HepG2 (cell line): ENCODE data around the gene SERTAD1. TPM values are rescaled to one million over a fixed set of nuclear protein-coding genes. Genes with fewer than 3 reads are reported as not detected.
A peak's percentile ranks its signal among the peaks of the same experiment; 100 is the strongest.

Experiments
- ATAC-seq: fragments of 200-7000 bp; cut with Tn5 transposase; 3 replicates; pipeline ENCODE4 v1.9.1; 2020; ENCODE audit warnings: mild to moderate bottlenecking, moderate library complexity
- BruUV-seq: library from RNA; stranded (reverse); fragments of 400-500 nt; replicated peaks from 2 replicates; lab custom pipeline; 2021; lab: Mats Ljungman, UMichigan
- CTCF ChIA-PET: fragments of 300-600 bp; formaldehyde crosslinking; extraction: SDS; loops from one replicate; lab custom pipeline; 2021; ENCODE audit warnings: low total read pairs, inconsistent platforms, low intra/inter-chr PET ratio; lab: Yijun Ruan, JAX
- POLR2A ChIA-PET: fragments of 350-600 bp; sonication (Branson Sonifier 250); formaldehyde crosslinking; loops from one replicate; lab custom pipeline; 2020; ENCODE audit warnings: antibody characterized with exemption, inconsistent platforms; lab: Yijun Ruan, JAX
- DNase-seq: peaks from one replicate; pipeline ENCODE4 v3.0.0-alpha.2; 2015; ENCODE audit warnings: low spot score
- FAIRE-seq: peaks from 3 replicates; lab custom pipeline; 2011; peaks lifted over from hg19 to GRCh38; lab: Jason Lieb, UNC
- H2AFZ ChIP-seq: one replicate; pipeline ENCODE4 v1.6.1; 2011; ENCODE audit warnings: low read length, inconsistent platforms
- H3K27ac ChIP-seq: fragments of 300-600 bp; 3 replicates; pipeline ENCODE4 v1.8.0; 2011; ENCODE audit warnings: mixed run types, mild to moderate bottlenecking, mixed read lengths, low read length, inconsistent platforms; ENCODE audit not compliant: insufficient read depth; ENCODE audit errors: extremely low read length
- H3K27me3 ChIP-seq, 2 experiments: fragments of 200-600 bp in 1 of 2; 2 replicates in 1 of 2; 3 replicates in 1 of 2; pipeline versions ENCODE4 v1.6.0 to v1.8.0; 2011; ENCODE audit warnings: low read length in 2 of 2, mild to moderate bottlenecking in 2 of 2, moderate library complexity in 2 of 2, inconsistent platforms in 1 of 2; ENCODE audit not compliant: insufficient read depth in 2 of 2, control insufficient read depth in 1 of 2
- H3K36me3 ChIP-seq, 2 experiments: fragments of 200-600 bp in 1 of 2; replicated peaks in 1 of 2; 2 replicates in 1 of 2; 3 replicates in 1 of 2; pipeline versions ENCODE4 v1.5.1 to v1.8.0; 2011; ENCODE audit warnings: low read length in 2 of 2, inconsistent platforms in 1 of 2; ENCODE audit not compliant: insufficient read depth in 2 of 2, control insufficient read depth in 1 of 2
- H3K4me1 ChIP-seq: 2 replicates; pipeline ENCODE4 v1.5.1; 2012; ENCODE audit warnings: low read length, inconsistent platforms; ENCODE audit not compliant: insufficient read depth
- H3K4me2 ChIP-seq: 2 replicates; pipeline ENCODE4 v1.6.0; 2011; ENCODE audit warnings: low read depth, low read length, inconsistent platforms
- H3K4me3 ChIP-seq, 3 experiments: fragments of 200-600 bp in 1 of 3; sonication (generic), shearing (Covaris generic) in 1 of 3; replicated peaks in 1 of 3; 2 replicates each; pipeline ENCODE4 v1.5.1; 2011 to 2016; ENCODE audit warnings: low read length in 3 of 3, inconsistent platforms in 2 of 3, low read depth in 2 of 3, mild to moderate bottlenecking in 2 of 3, control low read depth in 1 of 3, mixed read lengths in 1 of 3; ENCODE audit not compliant: insufficient read depth in 1 of 3
- H3K79me2 ChIP-seq: one replicate; pipeline ENCODE4 v1.6.1; 2011; ENCODE audit warnings: low read length, inconsistent platforms; ENCODE audit not compliant: insufficient read depth
- H3K9ac ChIP-seq: 2 replicates; pipeline ENCODE4 v1.6.0; 2011; ENCODE audit warnings: mild to moderate bottlenecking, low read depth, low read length, inconsistent platforms; ENCODE audit not compliant: insufficient read depth
- H3K9me3 ChIP-seq: 2 replicates; pipeline ENCODE4 v1.5.1; 2012; ENCODE audit warnings: mild to moderate bottlenecking, low read length
- H4K20me1 ChIP-seq: 2 replicates; pipeline ENCODE4 v1.6.0; 2011; ENCODE audit warnings: inconsistent platforms, mild to moderate bottlenecking, low read length, moderate library complexity; ENCODE audit not compliant: insufficient read depth
- ATF7-NPFF ChIP-seq: sonication (generic); formaldehyde crosslinking; IDR thresholded peaks from 2 replicates; pipeline ENCODE4 v1.8.1; 2023; ENCODE audit warnings: mild to moderate bottlenecking, low read depth, missing genetic modification reagents, moderate library complexity
- HIVEP1 ChIP-seq: sonication (generic); formaldehyde crosslinking; IDR thresholded peaks from 2 replicates; pipeline ENCODE4 v1.4.0; 2020; ENCODE audit warnings: mild to moderate bottlenecking, missing genetic modification reagents
- HMGA1 ChIP-seq: sonication (generic); formaldehyde crosslinking; conservative IDR thresholded peaks from 2 replicates; pipeline ENCODE4 v1.4.0; 2020; ENCODE audit warnings: missing genetic modification reagents
- ISX ChIP-seq: sonication (generic); formaldehyde crosslinking; conservative IDR thresholded peaks from 2 replicates; pipeline ENCODE4 v1.5.0; 2020; ENCODE audit warnings: missing genetic modification reagents
- JDP2 ChIP-seq: sonication (generic); formaldehyde crosslinking; IDR thresholded peaks from 2 replicates; pipeline ENCODE4 v1.8.1; 2022; ENCODE audit warnings: missing genetic modification reagents, borderline replicate concordance
- MXD4 ChIP-seq: IDR thresholded peaks from 2 replicates; pipeline ENCODE4 v1.6.1; 2016; ENCODE audit warnings: mild to moderate bottlenecking, missing biosample characterization, missing genetic modification reagents
- MYC ChIP-seq: sonication (generic); formaldehyde crosslinking; IDR thresholded peaks from 2 replicates; pipeline ENCODE4 v1.9.0; 2021; ENCODE audit warnings: missing genetic modification reagents, borderline replicate concordance
- PHF20 ChIP-seq: sonication (generic); formaldehyde crosslinking; IDR thresholded peaks from 2 replicates; pipeline ENCODE4 v1.5.0; 2020; ENCODE audit warnings: mild to moderate bottlenecking, missing genetic modification reagents
- SMAD1 ChIP-seq: sonication (generic); formaldehyde crosslinking; IDR thresholded peaks from 2 replicates; pipeline ENCODE4 v1.4.0; 2020; ENCODE audit warnings: missing genetic modification reagents, low read depth, mild to moderate bottlenecking, borderline replicate concordance
- SOX6 ChIP-seq, 2 experiments: fragments of 450-650 bp in 1 of 2; sonication (generic) in 1 of 2; formaldehyde crosslinking in 1 of 2; IDR thresholded peaks; 2 replicates each; pipeline versions ENCODE4 v1.4.0 to v1.6.1; 2017 to 2020; ENCODE audit warnings: antibody characterized with exemption in 1 of 2, mild to moderate bottlenecking in 1 of 2, missing genetic modification reagents in 1 of 2
- SRSF4 ChIP-seq: fragments of 200-400 bp; formaldehyde crosslinking; IDR thresholded peaks from one replicate; pipeline ENCODE4 v1.6.1; 2018; ENCODE audit warnings: mild to moderate bottlenecking, low read depth, low read length, moderate library complexity; ENCODE audit not compliant: poor library complexity, severe bottlenecking
- XBP1 ChIP-seq: sonication (generic); formaldehyde crosslinking; IDR thresholded peaks from 2 replicates; pipeline ENCODE4 v1.5.0; 2020; ENCODE audit warnings: missing genetic modification reagents
- ZFP37 ChIP-seq: sonication (generic); formaldehyde crosslinking; IDR thresholded peaks from 2 replicates; pipeline ENCODE4 v1.4.0; 2020; ENCODE audit warnings: missing genetic modification reagents, borderline replicate concordance
- ZNF543 ChIP-seq: sonication (generic); formaldehyde crosslinking; IDR thresholded peaks from 2 replicates; pipeline ENCODE4 v1.4.0; 2020; ENCODE audit warnings: mild to moderate bottlenecking, missing genetic modification reagents
- ZNF83 ChIP-seq: sonication (generic); formaldehyde crosslinking; IDR thresholded peaks from 2 replicates; pipeline ENCODE4 v1.4.0; 2020; ENCODE audit warnings: missing genetic modification reagents, mild to moderate bottlenecking, borderline replicate concordance
- WGBS: methylation state at CpG from one replicate; pipeline ENCODE4 v1.1.6; 2017; ENCODE audit warnings: low lambda C conversion rate; 5-methylcytosine and 5-hydroxymethylcytosine counted together
- in situ Hi-C: cut with HindIII; loops from 2 replicates; pipeline ENCODE4 v1.10.0; 2017; ENCODE audit warnings: low pct_unique_long_range_greater_than_20kb; ENCODE audit not compliant: extremely low pct_ligation_motif_present
- intact Hi-C: fragments of 100-400 bp; cut with micrococcal nuclease; formaldehyde crosslinking; loops from one replicate; pipeline ENCODE4 v1.10.0; 2022; ENCODE audit not compliant: unreplicated experiment
- polyA plus RNA-seq, 8 experiments: library from polyadenylated mRNA; depleted of rRNA in 3 of 8; stranded (reverse) in 7 of 8; unstranded in 1 of 8; fragments of >200 nt; fragmentation: Illumina TruSeq in 4 of 8; extraction: Trizol in 4 of 8; gene quantifications; 2 replicates each; pipeline versions ENCODE4 v1.2.1 to v1.2.3, GENCODE V29; 2011 to 2016; ENCODE audit warnings: low read depth in 4 of 8, missing spikeins in 1 of 8, mixed read lengths in 1 of 8; ENCODE audit not compliant: insufficient read depth in 1 of 8
- total RNA-seq, 5 experiments: library from RNA; depleted of rRNA; stranded (reverse); fragments of >200 nt; fragmentation: Illumina TruSeq; extraction: Trizol; gene quantifications; 2 replicates each; pipeline ENCODE4 v1.2.3, GENCODE V29; 2016; ENCODE audit warnings: low read depth in 1 of 5
- TF ChIP-seq, protein P1 (sequence below): sonication (generic); formaldehyde crosslinking; IDR thresholded peaks from 2 replicates; pipeline ENCODE4 v1.4.0; 2020; ENCODE audit warnings: missing genetic modification reagents; ENCODE audit errors: not compliant biosample characterization
- TF ChIP-seq, protein P2 (sequence below): conservative IDR thresholded peaks from 2 replicates; pipeline ENCODE4 v1.6.1; 2018; ENCODE audit warnings: missing genetic modification reagents
- TF ChIP-seq, protein P3 (sequence below): sonication (generic); formaldehyde crosslinking; IDR thresholded peaks from 2 replicates; pipeline ENCODE4 v1.4.0; 2020; ENCODE audit warnings: mild to moderate bottlenecking, missing genetic modification reagents

Gene SERTAD1
- total and polyA plus RNA-seq, 2 of the 13 experiments (the other 11 are each of a cell fraction or from before 2014, with no cell fraction given), result 4.3 to 4.5 TPM

DNA sequence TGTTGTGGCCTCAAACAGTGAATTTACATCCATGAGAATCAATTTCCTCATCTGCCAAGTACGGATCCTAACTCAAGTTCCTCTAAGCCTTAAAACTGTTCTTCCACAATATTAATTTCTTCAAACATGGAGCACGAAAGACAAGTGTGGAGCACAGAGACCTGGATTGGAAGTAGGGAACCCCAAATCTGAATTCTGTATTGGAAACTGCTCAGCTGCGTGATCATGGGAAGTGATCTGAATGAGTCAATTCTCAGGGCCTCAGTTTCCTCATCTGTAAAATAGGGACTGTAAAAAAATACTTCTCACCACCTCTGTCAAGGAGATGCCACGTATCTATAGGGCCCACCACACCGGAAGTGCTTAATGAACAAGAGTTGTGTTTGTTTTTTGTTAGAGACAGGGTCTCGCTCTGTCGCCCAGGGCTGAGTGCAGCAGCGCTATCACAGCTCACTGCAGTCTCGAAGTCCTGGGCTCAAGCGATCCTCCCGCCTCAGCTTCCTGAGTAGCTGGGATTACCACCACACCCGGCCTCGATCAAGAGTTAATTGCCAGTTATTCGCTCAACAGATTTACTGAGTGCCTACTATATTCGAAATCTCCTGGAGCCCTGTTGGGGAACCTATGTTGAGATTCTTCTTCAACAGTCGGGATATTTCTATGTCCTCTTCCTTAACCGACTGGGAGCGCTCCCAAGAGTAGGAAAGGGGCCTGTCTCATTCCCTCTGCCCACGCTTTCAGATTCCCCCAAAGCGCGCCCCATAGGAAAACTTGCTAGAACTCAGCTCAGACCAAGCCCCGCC lies 16.7 kb upstream of the SERTAD1 start (continued):
- TF ChIP-seq, protein P1, sequence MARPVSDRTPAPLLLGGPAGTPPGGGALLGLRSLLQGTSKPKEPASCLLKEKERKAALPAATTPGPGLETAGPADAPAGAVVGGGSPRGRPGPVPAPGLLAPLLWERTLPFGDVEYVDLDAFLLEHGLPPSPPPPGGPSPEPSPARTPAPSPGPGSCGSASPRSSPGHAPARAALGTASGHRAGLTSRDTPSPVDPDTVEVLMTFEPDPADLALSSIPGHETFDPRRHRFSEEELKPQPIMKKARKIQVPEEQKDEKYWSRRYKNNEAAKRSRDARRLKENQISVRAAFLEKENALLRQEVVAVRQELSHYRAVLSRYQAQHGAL (CRISPR knock-in tag), result no peak
- TF ChIP-seq ZNF543 (CRISPR knock-in tag) (no peak), ISX (CRISPR knock-in tag) (no peak), MXD4 (CRISPR knock-in tag) (no peak), SRSF4 (no peak), MYC (CRISPR knock-in tag) (no peak)
- TF ChIP-seq, protein P2, sequence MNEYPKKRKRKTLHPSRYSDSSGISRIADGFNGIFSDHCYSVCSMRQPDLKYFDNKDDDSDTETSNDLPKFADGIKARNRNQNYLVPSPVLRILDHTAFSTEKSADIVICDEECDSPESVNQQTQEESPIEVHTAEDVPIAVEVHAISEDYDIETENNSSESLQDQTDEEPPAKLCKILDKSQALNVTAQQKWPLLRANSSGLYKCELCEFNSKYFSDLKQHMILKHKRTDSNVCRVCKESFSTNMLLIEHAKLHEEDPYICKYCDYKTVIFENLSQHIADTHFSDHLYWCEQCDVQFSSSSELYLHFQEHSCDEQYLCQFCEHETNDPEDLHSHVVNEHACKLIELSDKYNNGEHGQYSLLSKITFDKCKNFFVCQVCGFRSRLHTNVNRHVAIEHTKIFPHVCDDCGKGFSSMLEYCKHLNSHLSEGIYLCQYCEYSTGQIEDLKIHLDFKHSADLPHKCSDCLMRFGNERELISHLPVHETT (CRISPR knock-in tag), result no peak

DNA sequence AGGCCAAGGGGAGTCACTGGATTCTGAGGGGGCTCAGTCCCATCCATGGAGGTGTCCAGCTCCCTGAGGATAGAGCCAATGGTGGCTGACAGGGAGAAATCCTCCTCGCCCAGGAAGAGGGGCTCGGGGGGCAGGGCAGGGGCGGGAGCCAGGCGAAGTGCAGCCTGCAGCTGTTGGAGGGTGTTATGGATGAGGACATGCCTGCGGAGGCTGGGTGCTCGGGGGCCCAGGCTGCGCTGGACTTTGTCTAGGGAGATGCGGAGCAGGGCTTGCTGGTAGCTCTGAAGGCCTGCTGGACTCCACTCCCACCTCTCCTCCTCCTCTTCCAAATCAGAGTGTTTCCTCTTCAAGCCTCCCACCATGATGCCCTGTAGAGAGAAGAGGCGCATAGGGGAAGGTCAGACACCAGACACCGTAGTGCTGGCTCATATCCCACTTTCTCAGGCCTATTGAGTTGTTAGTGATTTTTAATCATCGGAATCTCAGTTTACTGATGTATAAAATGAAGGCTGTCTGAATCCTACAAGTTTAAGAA lies 16.0 kb upstream of the SERTAD1 start:
- peaks cover 13% of the 10 kb centered on the region for H4K20me1 ChIP-seq
- no peak overlapping the region for H2AFZ ChIP-seq
- BruUV-seq, result no TSS peak
- FAIRE-seq, result no peak
- H3K4me1 ChIP-seq, result peaks cover 12% of the 10 kb centered on the region
- POLR2A ChIA-PET, result interaction anchor here (1.7 to 4.6 kb wide), 3 partner anchors 15 to 162 kb away, joined by 4 to 80 read pairs (median 50); partner anchors contain the start of gene SERTAD1
- peak overlapping the region; percentile 76 for H3K9ac ChIP-seq
- WGBS, result 95% methylated on average over 11 of the region's 11 CpGs
- H3K79me2 ChIP-seq, result peaks cover 27% of the 10 kb centered on the region
- peak overlapping the region; percentile 97 for H3K4me2 ChIP-seq
- H3K9me3 ChIP-seq, result no peaks in the 10 kb centered on the region
- CTCF ChIA-PET, result no interaction called here
- intact Hi-C loops, result loop anchor here (5.0 kb wide), 1 partner anchor 1039 kb away; no protein-coding TSS in a partner anchor
- H3K36me3 ChIP-seq, result peaks cover 7 to 22% of the 10 kb centered on the region in 2 experiments; a peak in 4 of 5 replicates
- peaks cover 0 to 5% of the 10 kb centered on the region in 2 experiments; a peak in 1 of 5 replicates for H3K27me3 ChIP-seq
- peak overlapping the region in 1 of 3 experiments; percentile 76; a peak in 1 of 6 replicates for H3K4me3 ChIP-seq
- in situ Hi-C loops, result no loop called here
- H3K27ac ChIP-seq, result no peak overlapping the region
- DNase-seq, result no peak
- no peak for ATAC-seq
- TF ChIP-seq ATF7-NPFF (CRISPR knock-in tag), result no peak
- no peak for TF ChIP-seq XBP1 (CRISPR knock-in tag)
- no peak for TF ChIP-seq HIVEP1 (CRISPR knock-in tag)
- TF ChIP-seq HMGA1, result no peak
- no peak for TF ChIP-seq SOX6 (IDR thresholded peaks at IDR 0.05)
- no peak for TF ChIP-seq SOX6 (CRISPR knock-in tag; IDR thresholded peaks at IDR 0.05)
- TF ChIP-seq, protein P3, sequence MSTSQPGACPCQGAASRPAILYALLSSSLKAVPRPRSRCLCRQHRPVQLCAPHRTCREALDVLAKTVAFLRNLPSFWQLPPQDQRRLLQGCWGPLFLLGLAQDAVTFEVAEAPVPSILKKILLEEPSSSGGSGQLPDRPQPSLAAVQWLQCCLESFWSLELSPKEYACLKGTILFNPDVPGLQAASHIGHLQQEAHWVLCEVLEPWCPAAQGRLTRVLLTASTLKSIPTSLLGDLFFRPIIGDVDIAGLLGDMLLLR (CRISPR knock-in tag), result no peak
- no peak for TF ChIP-seq PHF20 (CRISPR knock-in tag)
- TF ChIP-seq SMAD1 (CRISPR knock-in tag), result no peak
- TF ChIP-seq ZNF83 (CRISPR knock-in tag), result no peak
- no peak for TF ChIP-seq ZFP37 (CRISPR knock-in tag)
- TF ChIP-seq JDP2 (CRISPR knock-in tag), result no peak
